Esophagus muscularis mucosa (tissue), 4 donors: ENCODE measurements around the gene MARVELD1. TPM values are rescaled to one million over a fixed set of nuclear protein-coding genes. Genes with fewer than 3 reads are reported as not detected.
"Not testable (repeated sequence)": the region's sequence is repeated elsewhere in the genome, so short reads cannot be mapped to it uniquely, and the experiment has no call there.

Experiments used
- DNase-seq: peaks from one replicate; pipeline ENCODE4 v3.0.0-alpha.2; 2017; ENCODE audit errors: extremely low spot score
- H3K27ac ChIP-seq, 4 donors: fragments of 200-600 bp; sonication (generic); replicated peaks in 1 of 4; 1 replicate in 3 of 4; 2 replicates in 1 of 4; pipeline ENCODE4 v1.5.1; 2016 to 2019; ENCODE audit warnings: mild to moderate bottlenecking in 1 of 4
- H3K27me3 ChIP-seq, 4 donors: fragments of 200-600 bp; sonication (generic); one replicate each; pipeline versions ENCODE4 v1.5.1 to v1.6.0; 2016 to 2019
- H3K36me3 ChIP-seq, 4 donors: fragments of 200-600 bp; sonication (generic); one replicate each; pipeline ENCODE4 v1.5.1; 2016 to 2019
- H3K4me1 ChIP-seq, 4 donors: fragments of 200-600 bp; sonication (generic); one replicate each; pipeline ENCODE4 v1.5.1; 2016 to 2019
- H3K4me3 ChIP-seq, 4 donors: fragments of 200-600 bp; sonication (generic); 1 replicate in 2 of 4; 2 replicates in 2 of 4; pipeline ENCODE4 v1.5.1; 2016 to 2019; ENCODE audit warnings: mild to moderate bottlenecking in 4 of 4, moderate library complexity in 1 of 4
- H3K9me3 ChIP-seq, 4 donors: fragments of 200-600 bp; sonication (generic); 1 replicate in 3 of 4; 2 replicates in 1 of 4; pipeline ENCODE4 v1.5.1; 2016 to 2019
- EP300 ChIP-seq: sonication (generic); formaldehyde crosslinking; IDR thresholded peaks from one replicate; pipeline ENCODE4 v1.6.1; 2017; ENCODE audit warnings: antibody characterized with exemption
- POLR2A ChIP-seq: fragments of 450-650 bp; IDR thresholded peaks from one replicate; pipeline ENCODE4 v1.6.1; 2017; ENCODE audit warnings: antibody characterized with exemption, moderate library complexity, mild to moderate bottlenecking, low read depth
- POLR2AphosphoS5 ChIP-seq, 2 donors: sonication (generic); formaldehyde crosslinking; IDR thresholded peaks; one replicate each; pipeline ENCODE4 v1.6.1; 2017; ENCODE audit warnings: antibody characterized with exemption in 2 of 2
- WGBS: methylation state at CpG from one replicate; pipeline ENCODE4 v1.1.5; 2018; 5-methylcytosine and 5-hydroxymethylcytosine counted together
- intact Hi-C: fragments of 100-400 bp; cut with DNase I; formaldehyde crosslinking; loops from one replicate; pipeline ENCODE4 v1.15.1; 2023
- total RNA-seq, 4 donors: library from RNA; depleted of rRNA; stranded (reverse); fragments of >200 nt; gene quantifications; one replicate each; pipeline versions ENCODE4 v1.1.0 to v1.2.1, GENCODE V29; 2016
- TF ChIP-seq, protein P1 (sequence below), 3 experiments: fragments of 200-600 bp in 2 of 3; fragments of 450-650 bp in 1 of 3; sonication (generic) in 2 of 3; IDR thresholded peaks; one replicate each; pipeline ENCODE4 v1.5.1; 2017 to 2019; ENCODE audit warnings: antibody characterized with exemption in 3 of 3, mild to moderate bottlenecking in 2 of 3, moderate library complexity in 1 of 3

MARVELD1 gene
- total RNA-seq, 4 donors from 2014 or later: 43.4 to 104 (median 73.9) TPM

DNA sequence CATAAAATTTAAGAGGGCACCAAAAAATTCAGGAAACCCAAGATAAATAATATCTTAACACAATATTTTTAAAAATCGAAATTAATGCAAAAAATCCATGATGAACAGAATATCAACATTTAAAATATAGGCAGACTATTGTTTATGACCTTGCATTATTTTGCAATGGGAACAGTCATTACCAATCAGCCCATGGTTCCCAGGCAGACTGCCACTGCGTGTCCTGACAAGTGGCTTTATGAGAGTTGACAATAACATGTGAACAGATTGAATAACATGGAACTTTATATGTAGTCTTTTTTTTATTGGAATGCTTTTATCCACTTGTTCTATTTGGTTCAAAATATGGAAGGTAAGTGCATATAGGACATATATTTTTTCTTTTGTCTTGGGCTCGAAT, 23.4 kb upstream of the MARVELD1 start:
- no peaks in the 10 kb centered on the region for H3K9me3 ChIP-seq
- H3K27me3 ChIP-seq: no peaks in the 10 kb centered on the region
- intact Hi-C loops: no loop called here
- no peak for TF ChIP-seq POLR2AphosphoS5 (IDR thresholded peaks at IDR 0.05)
- no peak for TF ChIP-seq EP300
- TF ChIP-seq, protein P1, sequence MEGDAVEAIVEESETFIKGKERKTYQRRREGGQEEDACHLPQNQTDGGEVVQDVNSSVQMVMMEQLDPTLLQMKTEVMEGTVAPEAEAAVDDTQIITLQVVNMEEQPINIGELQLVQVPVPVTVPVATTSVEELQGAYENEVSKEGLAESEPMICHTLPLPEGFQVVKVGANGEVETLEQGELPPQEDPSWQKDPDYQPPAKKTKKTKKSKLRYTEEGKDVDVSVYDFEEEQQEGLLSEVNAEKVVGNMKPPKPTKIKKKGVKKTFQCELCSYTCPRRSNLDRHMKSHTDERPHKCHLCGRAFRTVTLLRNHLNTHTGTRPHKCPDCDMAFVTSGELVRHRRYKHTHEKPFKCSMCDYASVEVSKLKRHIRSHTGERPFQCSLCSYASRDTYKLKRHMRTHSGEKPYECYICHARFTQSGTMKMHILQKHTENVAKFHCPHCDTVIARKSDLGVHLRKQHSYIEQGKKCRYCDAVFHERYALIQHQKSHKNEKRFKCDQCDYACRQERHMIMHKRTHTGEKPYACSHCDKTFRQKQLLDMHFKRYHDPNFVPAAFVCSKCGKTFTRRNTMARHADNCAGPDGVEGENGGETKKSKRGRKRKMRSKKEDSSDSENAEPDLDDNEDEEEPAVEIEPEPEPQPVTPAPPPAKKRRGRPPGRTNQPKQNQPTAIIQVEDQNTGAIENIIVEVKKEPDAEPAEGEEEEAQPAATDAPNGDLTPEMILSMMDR (IDR thresholded peaks at IDR 0.05): no peak
- TF ChIP-seq POLR2A: no peak
- H3K4me3 ChIP-seq: no peak overlapping the region
- peaks cover 36 to 42% (median 40%) of the 10 kb centered on the region in 4 donors for H3K4me1 ChIP-seq
- no peaks in the 10 kb centered on the region for H3K36me3 ChIP-seq
- DNase-seq: no peak
- H3K27ac ChIP-seq: peak overlapping the region; percentile 88 to 98 (median 94)
- whole genome bisulfite sequencing: 97% methylated on average over 3 of the region's 3 CpGs

- H3K36me3 ChIP-seq, H3K4me3 ChIP-seq, H3K27me3 ChIP-seq, DNase-seq, H3K27ac ChIP-seq, H3K9me3 ChIP-seq: not testable (repeated sequence)
- intact Hi-C loops: loop anchor here (5.0 kb wide), 1 partner anchor 34 kb away; no protein-coding TSS in a partner anchor
- WGBS: 85% methylated on average over 11 of the region's 11 CpGs
- peaks cover 0 to 12% (median 9%) of the 10 kb centered on the region in 4 donors for H3K4me1 ChIP-seq
These were observed 15.4 kb upstream of the MARVELD1 start for GRCh38 chr10:97698072-97698655.

GRCh38 chr10:97701438-97702069, 12.0 kb upstream of the MARVELD1 start:
- Histone ChIP-seq H3K4me1 (peaks cover 0 to 12% (median 9%) of the 10 kb centered on the region in 4 donors), H3K27me3 (no peaks in the 10 kb centered on the region), H3K4me3 (no peak overlapping the region), H3K27ac (no peak overlapping the region), H3K36me3 (no peaks in the 10 kb centered on the region), H3K9me3 (no peaks in the 10 kb centered on the region)
- TF ChIP-seq, protein P1 (IDR thresholded peaks at IDR 0.05): peak; percentile 79 to 97 (median 92)
- TF ChIP-seq EP300 (no peak), POLR2AphosphoS5 (IDR thresholded peaks at IDR 0.05) (peak; percentile 21 to 47)
- WGBS: 50% methylated on average over 5 of the region's 12 CpGs
- DNase-seq: no peak
- intact Hi-C loops: no loop called here

DNA sequence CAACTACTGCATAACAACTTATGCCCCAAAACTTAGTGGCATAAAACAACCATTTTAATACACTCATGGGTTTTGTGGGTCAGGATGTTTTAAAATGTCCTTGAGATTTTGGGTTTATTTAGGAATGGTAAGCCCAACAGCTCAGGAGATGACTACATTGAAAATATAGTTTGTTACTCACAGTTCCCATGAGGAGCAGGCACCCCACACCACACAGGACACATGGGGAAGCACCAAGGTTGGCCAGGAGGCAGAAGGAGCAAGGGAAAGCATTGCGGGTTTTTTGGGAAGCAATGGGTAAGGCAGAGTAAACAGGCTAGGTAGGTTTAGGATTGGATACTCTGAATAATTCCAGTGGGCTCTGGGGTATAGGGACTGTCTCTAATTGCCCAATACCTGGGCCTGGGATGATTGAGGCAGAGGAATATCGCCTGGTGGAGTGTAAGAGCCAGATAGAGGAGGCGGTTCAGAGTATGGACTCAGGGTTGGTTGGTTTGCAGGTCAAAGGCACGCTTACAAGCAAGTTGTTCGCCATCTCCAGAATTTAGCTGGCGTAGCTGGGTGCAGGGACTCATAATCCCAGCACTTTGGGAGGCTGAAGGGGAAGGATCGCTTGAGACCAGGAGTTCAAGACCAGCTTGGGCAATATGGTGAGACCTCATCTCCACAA, 10.0 kb upstream of the MARVELD1 start:
- TF ChIP-seq, protein P1 (IDR thresholded peaks at IDR 0.05): no peak
- no peak for TF ChIP-seq POLR2A
- TF ChIP-seq POLR2AphosphoS5 (IDR thresholded peaks at IDR 0.05): no peak
- no peak for TF ChIP-seq EP300
- DNase-seq: no peak
- Histone ChIP-seq H3K27ac (no peak overlapping the region), H3K4me3 (no peak overlapping the region), H3K27me3 (no peaks in the 10 kb centered on the region), H3K4me1 (peaks cover 3 to 30% (median 24%) of the 10 kb centered on the region in 4 donors), H3K9me3 (no peaks in the 10 kb centered on the region), H3K36me3 (no peaks in the 10 kb centered on the region)
- 85% methylated on average over 7 of the region's 7 CpGs for WGBS
- intact Hi-C loops: no loop called here

DNA sequence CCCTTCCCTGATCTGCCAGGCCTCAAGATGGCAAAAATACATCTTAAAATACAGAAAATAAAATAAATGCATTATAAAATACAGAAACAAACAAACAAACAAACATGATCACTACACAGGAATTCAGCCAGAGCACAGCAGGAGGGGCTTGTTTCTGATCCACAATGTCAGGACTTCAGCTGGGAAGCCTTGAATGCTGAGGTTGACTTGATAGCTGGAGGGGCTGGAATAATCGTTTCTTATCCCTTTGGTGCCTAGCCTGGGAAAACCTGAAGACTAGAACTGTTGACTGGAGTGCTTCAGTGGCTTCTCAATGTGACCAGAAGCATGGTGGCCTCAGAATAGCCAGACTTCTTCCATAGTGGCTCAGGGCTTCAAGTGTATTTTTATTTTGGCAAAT, 9.2 kb upstream of the MARVELD1 start:
- no peak for DNase-seq
- no peaks in the 10 kb centered on the region for H3K27me3 ChIP-seq
- peaks cover 8 to 38% (median 32%) of the 10 kb centered on the region in 4 donors for H3K4me1 ChIP-seq
- intact Hi-C loops: no loop called here
- WGBS: 78% methylated on average over 1 of the region's 1 CpG
- H3K36me3 ChIP-seq: no peaks in the 10 kb centered on the region
- H3K27ac ChIP-seq: no peak overlapping the region
- no peak overlapping the region for H3K4me3 ChIP-seq
- TF ChIP-seq, protein P1 (IDR thresholded peaks at IDR 0.05): no peak
- TF ChIP-seq POLR2A: no peak
- no peak for TF ChIP-seq EP300
- TF ChIP-seq POLR2AphosphoS5 (IDR thresholded peaks at IDR 0.05): no peak
- H3K9me3 ChIP-seq: no peaks in the 10 kb centered on the region
